ENCODE data around the gene HERC3. TPM values are rescaled to one million over a fixed set of nuclear protein-coding genes. Genes with fewer than 3 reads are reported as not detected.
A peak's percentile ranks its signal among the peaks of the same experiment; 100 is the strongest.

The HERC3 gene
- total RNA-seq, 1 donor from 2014 or later = 32.9 TPM

DNA sequence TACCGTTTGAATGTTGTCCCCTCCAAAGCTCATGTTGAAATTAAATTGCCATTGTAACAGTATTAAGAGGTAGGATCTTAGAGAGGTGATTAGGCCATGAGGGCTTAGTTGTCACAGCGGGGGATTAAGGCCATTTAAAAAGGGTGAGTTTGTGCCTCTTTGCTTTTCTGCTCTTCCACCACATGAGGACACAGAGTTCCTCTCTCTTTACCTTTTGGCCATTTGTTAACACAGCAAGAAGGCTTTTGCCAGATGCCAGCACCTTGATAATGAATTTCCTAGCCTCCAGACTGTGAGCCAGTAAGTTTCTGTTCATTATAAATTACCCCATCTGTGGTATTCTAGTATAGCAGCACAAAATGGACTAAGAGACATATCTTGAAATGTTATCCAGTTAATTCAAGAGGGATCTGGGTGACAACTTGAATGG lies 7.8 kb upstream of the HERC3 start:
- intact Hi-C loops (cut with DNase I) = no loop called here
- H3K36me3 ChIP-seq = no peaks in the 10 kb centered on the region

DNA sequence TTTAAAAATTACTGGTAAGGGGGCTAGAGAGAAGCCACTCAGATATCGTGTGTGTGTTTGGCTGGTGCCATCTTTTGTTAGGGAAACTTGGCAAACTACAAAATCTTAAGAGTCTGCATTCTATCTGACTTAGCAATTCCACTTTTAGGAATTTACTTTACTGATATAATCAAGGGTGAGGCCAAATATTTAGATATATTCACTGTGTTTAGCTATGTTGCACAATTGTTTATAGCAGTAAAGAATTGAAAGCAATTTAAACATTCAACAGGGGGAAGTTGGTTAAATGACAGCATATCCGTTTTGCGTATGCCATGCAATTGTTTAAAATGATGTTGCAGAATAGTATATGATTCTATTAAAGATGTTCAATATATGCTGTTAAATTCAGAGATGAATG lies 6.4 kb upstream of the HERC3 start:
- no peaks in the 10 kb centered on the region for H3K9me3 ChIP-seq
- no peak for DNase-seq (ENCODE audit: extremely low spot score in 2 of 2)
- TF ChIP-seq POLR2A (IDR thresholded peaks at IDR 0.05) (no peak), POLR2AphosphoS5 (IDR thresholded peaks at IDR 0.05; ENCODE audit: insufficient read depth in 1 of 2, low read depth in 1 of 2) (no peak)
- TF ChIP-seq, protein P1, sequence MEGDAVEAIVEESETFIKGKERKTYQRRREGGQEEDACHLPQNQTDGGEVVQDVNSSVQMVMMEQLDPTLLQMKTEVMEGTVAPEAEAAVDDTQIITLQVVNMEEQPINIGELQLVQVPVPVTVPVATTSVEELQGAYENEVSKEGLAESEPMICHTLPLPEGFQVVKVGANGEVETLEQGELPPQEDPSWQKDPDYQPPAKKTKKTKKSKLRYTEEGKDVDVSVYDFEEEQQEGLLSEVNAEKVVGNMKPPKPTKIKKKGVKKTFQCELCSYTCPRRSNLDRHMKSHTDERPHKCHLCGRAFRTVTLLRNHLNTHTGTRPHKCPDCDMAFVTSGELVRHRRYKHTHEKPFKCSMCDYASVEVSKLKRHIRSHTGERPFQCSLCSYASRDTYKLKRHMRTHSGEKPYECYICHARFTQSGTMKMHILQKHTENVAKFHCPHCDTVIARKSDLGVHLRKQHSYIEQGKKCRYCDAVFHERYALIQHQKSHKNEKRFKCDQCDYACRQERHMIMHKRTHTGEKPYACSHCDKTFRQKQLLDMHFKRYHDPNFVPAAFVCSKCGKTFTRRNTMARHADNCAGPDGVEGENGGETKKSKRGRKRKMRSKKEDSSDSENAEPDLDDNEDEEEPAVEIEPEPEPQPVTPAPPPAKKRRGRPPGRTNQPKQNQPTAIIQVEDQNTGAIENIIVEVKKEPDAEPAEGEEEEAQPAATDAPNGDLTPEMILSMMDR (IDR thresholded peaks at IDR 0.05) = no peak
- H3K27ac ChIP-seq = no peak overlapping the region
- no peaks in the 10 kb centered on the region for H3K27me3 ChIP-seq
- no peak overlapping the region for H3K4me3 ChIP-seq
- peaks cover 2% of the 10 kb centered on the region for H3K4me1 ChIP-seq
- no peaks in the 10 kb centered on the region for H3K36me3 ChIP-seq
- intact Hi-C loops (cut with DNase I) = no loop called here

More for the DNA sequence above, 7.8 kb upstream of the HERC3 start:
- DNase-seq (ENCODE audit: extremely low spot score in 2 of 2) = no peak
- H3K9me3 ChIP-seq = no peaks in the 10 kb centered on the region
- TF ChIP-seq, protein P1 (IDR thresholded peaks at IDR 0.05) = no peak
- TF ChIP-seq POLR2A (IDR thresholded peaks at IDR 0.05) (no peak), POLR2AphosphoS5 (IDR thresholded peaks at IDR 0.05; ENCODE audit: insufficient read depth in 1 of 2, low read depth in 1 of 2) (no peak)
- no peaks in the 10 kb centered on the region for H3K27me3 ChIP-seq
- no peak overlapping the region for H3K27ac ChIP-seq
- H3K4me3 ChIP-seq = no peak overlapping the region
- no peaks in the 10 kb centered on the region for H3K4me1 ChIP-seq

DNA sequence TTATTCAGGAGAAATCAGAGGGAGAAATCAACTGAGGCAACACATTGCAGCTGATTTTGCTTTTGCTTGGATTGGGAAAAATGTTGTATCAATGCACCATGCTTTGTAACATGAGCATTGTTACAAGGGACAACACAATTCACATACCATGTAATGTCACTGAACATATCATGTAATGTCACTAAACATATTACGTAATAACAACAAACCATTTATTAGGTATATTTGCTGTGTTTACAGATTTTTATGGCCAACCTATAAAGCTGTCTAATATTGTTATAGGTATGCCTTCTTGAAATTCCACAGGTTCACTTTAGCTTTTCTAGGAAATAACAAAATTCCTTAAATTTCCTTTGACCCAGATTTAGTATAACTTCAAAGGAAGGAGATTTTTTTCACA lies 5.0 kb upstream of the HERC3 start:
- no peaks in the 10 kb centered on the region for H3K9me3 ChIP-seq
- DNase-seq (ENCODE audit: extremely low spot score in 2 of 2) = no peak
- H3K4me1 ChIP-seq = peaks cover 8% of the 10 kb centered on the region
- no peak overlapping the region for H3K27ac ChIP-seq
- no peak for TF ChIP-seq POLR2A (IDR thresholded peaks at IDR 0.05)
- no peak for TF ChIP-seq POLR2AphosphoS5 (IDR thresholded peaks at IDR 0.05; ENCODE audit: insufficient read depth in 1 of 2, low read depth in 1 of 2)
- TF ChIP-seq, protein P1 (IDR thresholded peaks at IDR 0.05) = no peak
- no peak overlapping the region for H3K4me3 ChIP-seq
- H3K36me3 ChIP-seq = no peaks in the 10 kb centered on the region
- H3K27me3 ChIP-seq = no peaks in the 10 kb centered on the region
- intact Hi-C loops (cut with DNase I) = no loop called here

DNA sequence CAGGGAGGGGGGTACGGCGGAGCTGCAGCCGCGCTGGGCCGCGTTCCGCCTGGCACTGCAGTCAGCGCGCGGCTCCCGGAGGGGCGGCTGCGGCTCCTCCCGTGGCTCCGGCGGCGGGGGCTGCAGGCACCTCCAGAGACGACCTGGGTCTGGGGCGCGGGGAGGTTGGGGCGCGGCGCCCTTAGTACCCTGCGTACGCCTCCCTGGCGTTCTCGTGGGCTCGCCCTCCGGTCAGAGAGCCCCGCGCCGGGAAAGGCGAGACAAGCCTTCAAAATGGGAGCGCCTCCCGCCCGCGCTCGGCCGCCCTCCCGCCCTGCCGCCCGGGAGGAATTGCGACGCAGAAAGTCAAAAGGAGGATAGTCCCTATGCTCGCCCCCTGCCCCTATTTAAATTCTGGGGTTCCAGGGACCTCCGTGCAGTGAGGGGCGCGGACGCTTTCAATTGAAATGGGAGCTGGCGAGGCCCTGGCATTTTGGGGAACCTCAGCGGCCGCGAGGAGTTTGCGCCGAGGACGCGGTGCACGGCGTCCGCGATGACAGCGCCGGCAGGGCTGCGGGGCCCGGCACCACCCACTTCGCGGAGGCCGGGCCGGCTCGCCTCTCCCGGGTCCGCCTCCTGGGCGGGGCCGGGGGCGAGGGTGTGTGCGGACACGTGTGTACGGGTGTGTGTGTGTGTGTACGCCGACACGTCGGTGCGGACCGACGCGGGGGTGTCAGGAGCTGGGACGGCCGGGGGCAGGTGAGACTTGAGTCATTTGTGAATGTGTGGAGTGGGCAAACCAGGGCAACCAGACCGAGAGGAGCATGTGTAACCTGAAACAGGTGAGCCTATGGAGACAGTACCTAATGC lies 544 bp downstream of the HERC3 start:
- Histone ChIP-seq H3K36me3 (peaks cover 0 to 9% of the 10 kb centered on the region in 2 donors), H3K4me3 (peak overlapping the region; percentile 94 to 99), H3K9me3 (no peaks in the 10 kb centered on the region), H3K27me3 (no peaks in the 10 kb centered on the region), H3K27ac (peak overlapping the region; percentile 97), H3K4me1 (peaks cover 30% of the 10 kb centered on the region)
- TF ChIP-seq POLR2AphosphoS5 (IDR thresholded peaks at IDR 0.05; ENCODE audit: insufficient read depth in 1 of 2, low read depth in 1 of 2) = peak in 1 of 2 donors; percentile 70
- peak in 1 of 2 donors; percentile 54 for TF ChIP-seq POLR2A (IDR thresholded peaks at IDR 0.05)
- TF ChIP-seq, protein P1 (IDR thresholded peaks at IDR 0.05) = no peak
- peak in 1 of 2 donors; percentile 93 for DNase-seq (ENCODE audit: extremely low spot score in 2 of 2)
- intact Hi-C loops (cut with DNase I) = no loop called here
